IPS DF 19.7 (cell line): Measurements from ENCODE around the gene RGMA.

Experiments used
- DNase-seq: peaks from one replicate; pipeline ENCODE4 v3.0.0-alpha.2; 2013; ENCODE audit warnings: low read depth, low spot score

Gene RGMA

GRCh38 chr15:93017526-93017925, 71.5 kb downstream of the RGMA start:
- DNase-seq: no peak

- DNase-seq: no peak
Observed at GRCh38 chr15:93012786-93013185, 76.2 kb downstream of the RGMA start.

- no peak for DNase-seq
Observed at GRCh38 chr15:93007994-93008393, 81.0 kb downstream of the RGMA start.

- DNase-seq: no peak
Observed at GRCh38 chr15:93005133-93005532, 83.9 kb downstream of the RGMA start.

GRCh38 chr15:93001881-93002280, 87.1 kb downstream of the RGMA start:
- no peak for DNase-seq

- no peak for DNase-seq
Observed at GRCh38 chr15:93001156-93001555, 87.9 kb downstream of the RGMA start.

- DNase-seq: no peak
Observed at GRCh38 chr15:92997821-92998220, 91.2 kb downstream of the RGMA start.

- DNase-seq: no peak
Observed at GRCh38 chr15:92992720-92993119, 96.3 kb downstream of the RGMA start.

- no peak for DNase-seq
Observed at GRCh38 chr15:92990031-92990430, 99.0 kb downstream of the RGMA start.

GRCh38 chr15:92989470-92989869, 99.5 kb downstream of the RGMA start:
- DNase-seq: no peak
